Stimulated activated CD4-positive, alpha-beta T cell treated with anti-CD3 and anti-CD28 coated beads, Interleukin-12 subunit alpha, Interleukin-12 subunit beta, amount 100 ng/mL, for 4 hours (primary cell): ENCODE measurements around the gene GABRD.

Source experiments
- DNase-seq: peaks from one replicate; pipeline ENCODE4 v3.0.0-alpha.2; 2020

GABRD gene

GRCh38 chr1:2054560-2054959 is 35.4 kb downstream of the GABRD start:
- DNase-seq, result no peak

- no peak for DNase-seq
These were observed 36.9 kb downstream of the GABRD start for GRCh38 chr1:2055911-2056575.

GRCh38 chr1:2056955-2057590 is 37.9 kb downstream of the GABRD start:
- no peak for DNase-seq

- DNase-seq, result no peak
These were observed 40.3 kb downstream of the GABRD start for GRCh38 chr1:2059290-2059953.

- DNase-seq, result no peak
These were observed 40.9 kb downstream of the GABRD start for GRCh38 chr1:2060072-2060471.

DNA sequence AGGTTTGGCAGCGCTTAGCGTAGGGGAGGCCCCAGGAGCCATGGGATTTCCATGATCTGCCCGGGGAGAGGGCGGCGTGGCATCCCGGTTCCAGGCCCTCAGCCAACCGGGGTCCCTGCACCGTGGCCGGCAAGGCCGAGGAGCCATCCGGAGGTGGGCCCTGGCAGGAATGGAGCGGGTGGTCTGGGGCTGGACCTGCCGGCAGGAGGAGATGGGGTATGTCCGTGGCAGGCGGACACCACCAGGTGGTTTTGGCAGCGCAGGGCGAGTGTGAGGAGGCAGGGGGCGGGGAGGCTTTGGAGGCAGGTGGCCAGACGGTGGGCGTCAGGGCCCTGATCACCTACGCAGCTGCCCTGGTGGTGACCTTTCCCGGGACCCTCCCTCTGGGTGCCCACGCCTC is 41.4 kb downstream of the GABRD start:
- DNase-seq, result no peak

DNA sequence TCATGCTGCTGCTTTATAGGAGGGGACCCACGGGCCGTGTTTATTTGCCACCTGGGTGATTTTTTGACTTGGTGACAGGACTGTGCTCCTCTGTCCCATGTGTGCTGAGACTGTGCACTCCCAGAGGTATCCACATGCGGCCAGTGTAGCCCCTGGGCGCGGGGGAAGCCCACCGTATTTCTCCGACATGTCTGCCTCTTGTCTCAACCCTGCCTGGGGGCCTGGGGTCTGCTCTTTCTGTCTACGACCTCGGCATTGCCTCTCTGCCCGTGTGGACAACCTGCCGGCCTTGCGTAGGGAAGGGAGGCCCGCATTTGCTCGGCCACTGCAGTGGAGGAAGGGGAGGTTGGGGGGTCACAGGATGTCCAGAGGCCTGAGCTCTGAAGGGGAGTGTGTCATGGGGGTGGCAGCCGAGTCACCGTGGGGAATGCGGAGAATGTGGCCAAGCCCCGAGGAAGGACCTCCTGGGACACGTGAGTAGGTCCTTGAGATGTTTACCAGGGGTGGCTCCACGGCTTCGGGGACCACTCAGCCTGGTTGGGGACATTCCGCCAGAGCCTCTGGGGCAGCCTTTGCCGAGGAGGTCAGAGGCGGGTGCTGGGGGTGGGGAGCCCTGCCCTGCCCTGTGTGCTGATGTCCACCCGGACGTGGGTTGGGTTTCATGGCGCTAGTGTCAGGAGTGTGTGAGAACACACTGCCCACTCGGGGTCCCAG is 42.1 kb downstream of the GABRD start:
- DNase-seq, result no peak

GRCh38 chr1:2065699-2066098 is 46.6 kb downstream of the GABRD start:
- DNase-seq, result no peak

GRCh38 chr1:2067393-2067792 is 48.2 kb downstream of the GABRD start:
- DNase-seq, result no peak

DNA sequence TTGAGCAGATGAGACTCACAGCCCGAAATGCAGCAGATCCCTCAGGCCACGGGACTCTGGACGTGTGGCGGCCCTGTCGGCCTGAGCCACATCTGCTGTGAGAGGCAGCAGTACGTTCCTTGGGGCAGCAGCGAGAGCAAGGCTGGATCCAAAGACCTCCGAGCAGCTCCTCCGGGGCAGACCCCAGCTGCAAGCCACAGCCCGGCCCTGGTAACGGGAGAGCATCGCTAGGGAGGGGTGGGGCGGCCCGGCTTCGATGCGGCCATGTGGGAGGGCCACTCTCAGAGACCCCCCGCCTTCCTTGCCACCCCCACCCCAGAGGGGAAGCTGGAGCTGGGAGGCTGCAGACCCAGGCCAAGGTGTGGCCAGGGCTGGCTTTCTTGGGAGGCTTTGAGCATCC is 48.8 kb downstream of the GABRD start:
- no peak for DNase-seq

- DNase-seq, result no peak
These were observed 49.8 kb downstream of the GABRD start for GRCh38 chr1:2068951-2069350.

DNA sequence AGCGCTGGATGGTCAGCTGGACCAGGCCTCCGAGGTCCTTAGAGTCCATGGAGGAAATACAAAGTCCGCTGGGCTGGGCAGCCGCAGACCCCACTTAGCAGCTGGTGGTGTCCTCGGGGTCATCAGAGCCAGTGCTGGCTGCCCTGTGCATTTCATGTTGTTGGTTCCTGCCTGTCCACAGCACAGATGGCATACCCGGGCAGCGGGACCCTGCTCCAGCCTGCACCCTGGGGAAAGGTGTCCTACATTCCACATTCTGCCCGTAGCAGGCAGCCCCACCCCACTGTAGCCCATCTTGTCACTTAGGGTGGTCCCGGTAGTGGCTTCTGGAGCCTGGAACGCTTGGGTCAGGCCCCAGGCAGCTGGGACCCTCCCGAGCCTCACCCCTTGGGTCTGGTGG is 50.9 kb downstream of the GABRD start:
- DNase-seq, result no peak

GRCh38 chr1:2070800-2071530 is 51.8 kb downstream of the GABRD start:
- no peak for DNase-seq

GRCh38 chr1:2072109-2072806 is 53.1 kb downstream of the GABRD start:
- DNase-seq, result no peak

GRCh38 chr1:2072891-2073290 is 53.7 kb downstream of the GABRD start:
- DNase-seq, result no peak

DNA sequence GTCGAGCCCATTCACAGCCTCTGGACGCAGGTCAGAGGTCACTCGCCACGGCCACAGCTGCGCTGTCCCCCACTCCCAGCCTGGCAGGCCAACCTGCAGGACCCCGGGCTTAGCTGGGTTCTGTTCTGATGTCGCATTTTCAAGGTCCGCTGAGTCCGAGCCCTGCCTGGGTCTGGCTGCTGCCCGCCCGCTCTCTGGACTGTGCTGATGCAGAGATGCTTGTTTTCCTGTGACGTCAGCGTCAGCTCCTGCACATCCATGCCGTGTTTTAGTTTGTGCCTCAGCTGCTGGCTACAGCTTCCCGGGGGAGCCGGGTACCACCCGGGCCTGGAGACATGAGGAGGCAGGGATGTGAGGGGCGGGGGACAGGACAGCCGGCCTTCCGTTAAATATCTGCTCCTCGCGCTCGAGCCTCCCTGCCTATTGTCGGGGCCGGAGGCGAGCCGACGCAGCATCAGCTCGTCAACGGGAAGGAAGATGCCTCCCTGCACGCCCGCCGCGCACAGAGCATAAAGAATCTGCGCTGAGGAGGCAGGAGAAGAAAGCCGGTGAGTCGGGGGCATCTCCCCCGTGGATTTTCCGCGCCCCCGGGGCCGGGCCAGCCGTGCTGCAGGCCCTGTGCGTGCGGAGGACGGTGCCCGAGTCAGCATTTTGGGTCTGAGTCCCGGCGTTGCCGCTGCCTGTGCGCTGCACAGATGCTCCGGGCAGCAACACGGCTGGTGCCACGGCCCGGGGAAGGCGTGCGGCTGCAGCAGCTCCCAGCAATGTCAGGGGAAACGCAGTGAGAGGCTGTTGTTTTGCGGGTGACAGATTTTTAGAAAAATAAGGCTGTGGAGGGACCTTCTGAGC is 54.5 kb downstream of the GABRD start:
- no peak for DNase-seq

GRCh38 chr1:2074396-2074795 is 55.3 kb downstream of the GABRD start:
- no peak for DNase-seq

DNA sequence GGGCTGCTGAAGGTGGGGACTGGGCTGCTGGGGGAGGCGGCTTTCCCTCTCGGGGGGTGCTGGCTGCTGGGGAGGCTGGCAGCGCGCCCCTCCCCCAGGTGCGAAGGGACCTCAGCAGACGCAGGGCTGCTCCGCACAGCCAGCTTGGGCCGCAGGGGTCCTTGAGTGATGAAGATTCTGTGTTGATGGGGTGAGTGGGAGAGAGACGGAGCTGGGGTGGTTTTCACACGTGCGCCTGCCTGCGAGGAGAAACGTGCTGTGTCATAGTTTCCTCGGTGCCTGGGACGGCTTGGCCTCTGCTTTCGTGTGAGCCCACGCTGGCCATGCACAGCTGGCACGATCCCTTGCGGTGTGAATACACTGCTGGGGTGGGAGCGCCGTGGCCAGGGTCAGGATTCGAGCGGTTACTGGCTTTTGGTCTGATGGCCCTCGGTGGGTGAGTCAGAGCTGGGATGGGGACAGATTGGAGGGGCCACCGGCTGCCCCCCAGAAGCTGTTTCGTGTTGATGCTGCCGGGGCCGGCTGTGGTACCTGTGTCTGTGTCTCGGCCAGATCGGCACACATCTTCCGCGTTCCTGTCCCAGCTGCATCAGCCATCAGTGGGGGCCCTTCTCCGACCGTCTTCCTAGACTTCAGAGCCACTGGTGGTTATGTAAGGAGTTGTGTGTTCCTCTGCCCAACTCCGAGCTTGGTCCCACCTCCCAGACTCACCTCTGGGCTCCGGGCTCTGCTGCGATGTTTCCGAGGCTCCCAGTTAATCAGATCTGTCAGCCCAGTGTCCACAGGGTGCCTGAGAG is 56.0 kb downstream of the GABRD start:
- DNase-seq, result no peak

GRCh38 chr1:2076826-2077225 is 57.7 kb downstream of the GABRD start:
- DNase-seq, result no peak

DNA sequence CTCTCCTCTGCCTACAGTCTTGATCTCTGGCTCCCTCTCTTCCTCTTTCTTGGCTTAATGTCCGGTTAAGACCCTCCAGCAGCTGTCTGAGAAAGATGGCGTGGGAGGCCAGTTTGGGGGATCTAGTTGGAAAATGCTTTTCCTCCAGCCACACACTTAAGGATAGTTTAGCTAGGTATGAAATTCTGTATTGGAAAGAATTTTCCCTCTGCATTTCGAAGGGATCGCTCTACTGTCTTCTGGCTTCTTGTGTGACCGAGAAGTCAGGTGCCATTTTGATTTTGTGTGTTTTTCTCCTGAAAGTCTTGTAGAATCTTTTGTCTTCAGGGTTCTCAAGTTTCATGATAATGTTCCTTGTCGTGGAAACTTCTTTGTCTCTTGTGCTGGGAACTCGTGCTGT is 59.0 kb downstream of the GABRD start:
- DNase-seq, result no peak
